ENCODE measurements around the gene CDC23.
"Not testable (repeated sequence)": the region's sequence is repeated elsewhere in the genome, so short reads cannot be mapped to it uniquely, and the experiment has no call there.

CDC23 gene

DNA sequence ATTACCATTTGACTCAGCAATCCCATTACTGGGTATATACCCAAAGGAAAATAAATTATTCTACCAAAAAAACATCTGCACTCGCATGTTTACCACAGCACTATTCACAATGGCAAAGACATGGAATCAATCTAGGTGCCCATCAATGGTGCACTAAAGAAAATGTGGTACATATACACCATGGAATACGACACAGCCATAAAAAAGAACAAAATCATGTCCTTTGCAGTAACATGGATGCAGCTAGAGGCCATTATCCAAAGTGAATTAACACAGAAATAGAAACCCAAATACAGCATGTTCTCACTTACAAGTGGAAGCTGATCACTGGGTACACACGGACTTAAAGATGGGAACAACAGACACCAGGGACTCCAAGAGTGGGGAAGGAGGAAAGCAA, 2.1 kb downstream of the CDC23 start:
- DNase-seq: no peak

DNA sequence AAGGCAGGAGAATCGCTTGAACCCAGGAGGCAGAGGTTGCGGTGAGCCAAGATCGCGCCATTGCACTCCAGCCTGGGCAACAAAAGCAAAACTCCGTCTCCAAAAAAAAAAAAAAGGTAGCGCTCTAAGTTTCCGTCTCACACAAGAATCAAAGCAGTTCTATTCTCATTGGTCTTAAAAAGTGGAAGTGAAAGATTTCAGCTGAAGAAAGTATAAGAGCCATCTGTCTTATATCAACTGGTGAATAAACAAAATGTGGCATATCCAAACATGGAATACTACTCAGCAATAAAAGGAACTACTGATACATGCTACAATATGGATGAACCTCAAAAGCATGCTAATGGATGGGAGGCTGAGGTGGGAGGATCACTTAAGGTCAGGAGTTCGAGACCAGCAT, 19.3 kb downstream of the CDC23 start:
- not testable (repeated sequence) for DNase-seq

DNA sequence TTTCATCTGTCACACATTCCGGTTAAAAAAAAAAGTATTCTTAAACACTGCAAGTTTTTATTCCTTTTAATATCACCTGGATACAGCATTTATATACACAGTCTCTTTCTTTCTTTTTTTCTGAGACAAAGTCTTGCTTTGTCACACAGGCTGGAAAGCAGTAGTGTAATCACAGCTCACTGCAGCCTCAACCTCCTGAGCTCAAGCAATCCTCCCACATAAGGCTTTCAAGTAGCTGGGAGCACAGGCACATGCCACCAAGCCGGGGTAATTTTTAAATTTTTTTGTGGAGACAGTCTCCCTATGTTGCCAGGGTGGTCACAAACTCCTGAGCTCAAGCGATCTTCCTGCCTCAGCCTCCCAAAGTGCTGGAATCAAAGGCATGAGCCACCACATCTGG, 20.3 kb downstream of the CDC23 start:
- no peak for DNase-seq

DNA sequence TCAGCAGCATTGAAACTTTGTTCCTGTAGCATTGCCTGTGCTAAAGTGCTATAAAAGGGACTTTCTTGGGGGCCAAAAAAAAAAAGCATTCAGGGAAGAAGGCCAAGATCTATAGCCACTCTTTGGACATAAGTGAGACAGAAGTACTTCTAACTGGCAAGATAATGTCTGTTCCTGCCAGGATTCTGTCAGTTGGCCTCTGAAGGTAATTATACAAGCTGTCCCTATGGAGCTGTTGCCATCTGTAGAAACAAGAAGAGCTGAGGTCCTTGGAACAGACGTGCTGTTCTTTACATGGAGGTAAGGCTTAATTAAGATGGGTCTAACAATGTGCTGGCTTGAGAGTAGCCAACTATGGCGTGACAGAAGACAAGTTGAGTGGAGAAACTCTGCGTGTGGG, 24.5 kb downstream of the CDC23 start:
- DNase-seq: no peak

DNA sequence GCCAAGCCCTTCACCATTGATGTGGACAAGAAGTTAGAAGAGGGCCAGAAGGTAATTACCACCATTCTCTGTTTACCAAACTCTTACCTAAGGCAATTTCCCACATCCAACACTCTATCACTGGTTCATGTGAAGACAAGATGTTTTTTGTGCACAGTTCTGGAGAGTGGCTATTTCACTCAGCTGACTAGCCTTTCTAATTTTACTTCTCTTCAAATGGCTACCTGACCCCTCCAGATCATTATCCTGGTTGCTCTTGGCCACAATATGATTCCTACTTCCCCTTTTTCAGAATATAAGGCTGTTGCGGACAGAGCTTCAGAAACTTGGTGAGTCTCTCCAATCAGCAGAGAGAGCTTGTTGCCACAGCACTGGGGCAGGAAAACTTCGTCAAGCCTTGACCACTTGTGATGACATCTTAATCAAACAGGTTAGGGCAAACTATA, 27.1 kb downstream of the CDC23 start:
- peak; percentile 95 for DNase-seq

DNA sequence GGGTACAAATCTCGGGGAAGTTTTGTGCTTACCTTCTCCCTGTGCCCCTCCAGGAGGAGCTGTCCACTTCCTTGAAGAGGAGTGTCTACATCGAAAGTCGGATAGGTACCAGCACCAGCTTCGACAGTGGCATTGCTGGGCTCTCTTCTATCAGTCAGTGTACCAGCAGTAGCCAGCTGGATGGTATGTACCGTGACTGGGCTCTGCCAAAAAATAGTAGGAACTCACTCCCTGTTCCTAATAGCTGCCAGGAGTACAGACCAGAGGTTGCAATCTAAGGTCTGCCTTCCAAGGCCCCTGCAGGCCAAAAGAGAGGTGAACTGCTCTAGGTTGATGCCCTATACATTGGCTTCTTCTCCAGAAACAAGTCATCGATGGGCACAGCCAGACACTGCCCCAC, 30.3 kb downstream of the CDC23 start:
- DNase-seq: no peak

DNA sequence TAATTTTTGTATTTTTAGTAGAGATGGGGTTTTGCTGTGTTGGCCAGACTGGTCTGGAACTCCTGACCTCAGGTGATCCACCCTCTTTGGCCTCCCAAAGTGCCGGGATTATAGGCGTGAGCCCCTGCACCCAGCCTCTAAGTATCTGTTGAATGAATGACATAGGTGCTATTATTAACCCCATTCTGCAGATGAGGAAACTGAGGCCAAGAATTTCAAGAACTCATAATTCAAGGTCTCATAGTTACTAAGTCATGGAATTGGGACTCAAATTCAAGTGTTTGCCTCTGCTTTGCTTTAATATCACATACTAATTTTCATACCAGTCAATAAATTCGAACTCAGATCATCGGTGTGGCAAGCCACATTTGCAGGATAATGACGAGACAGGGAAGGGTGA, 32.3 kb downstream of the CDC23 start:
- DNase-seq: no peak

DNA sequence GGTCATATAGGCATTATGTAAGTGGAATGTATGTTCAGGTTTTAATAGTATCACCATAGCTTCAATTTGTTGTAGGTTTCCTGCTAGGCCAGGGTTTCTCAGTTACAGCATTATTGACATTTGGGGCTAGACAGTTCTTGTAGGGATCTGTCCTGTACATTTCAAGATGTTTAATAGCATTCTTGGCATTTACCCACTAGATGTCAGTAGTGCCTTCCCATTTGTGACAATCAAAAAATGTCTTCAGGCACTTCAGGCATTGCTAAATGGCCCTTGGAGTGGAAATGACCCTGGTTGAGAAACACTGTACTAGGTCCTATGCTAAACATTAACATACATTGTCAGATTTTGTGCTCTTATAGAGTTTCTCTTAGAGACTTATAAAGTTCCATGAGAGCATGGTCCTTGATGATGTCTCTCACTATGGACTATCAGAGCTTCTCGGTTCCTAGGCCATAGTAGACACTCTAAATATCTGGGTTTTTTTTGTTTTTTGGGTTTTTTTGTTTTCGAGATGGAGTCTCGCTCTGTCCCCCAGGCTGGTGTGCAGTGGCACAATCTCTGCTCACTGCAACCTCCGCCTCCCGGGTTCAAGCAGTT, 32.8 kb downstream of the CDC23 start:
- peak; percentile 90 for DNase-seq

DNA sequence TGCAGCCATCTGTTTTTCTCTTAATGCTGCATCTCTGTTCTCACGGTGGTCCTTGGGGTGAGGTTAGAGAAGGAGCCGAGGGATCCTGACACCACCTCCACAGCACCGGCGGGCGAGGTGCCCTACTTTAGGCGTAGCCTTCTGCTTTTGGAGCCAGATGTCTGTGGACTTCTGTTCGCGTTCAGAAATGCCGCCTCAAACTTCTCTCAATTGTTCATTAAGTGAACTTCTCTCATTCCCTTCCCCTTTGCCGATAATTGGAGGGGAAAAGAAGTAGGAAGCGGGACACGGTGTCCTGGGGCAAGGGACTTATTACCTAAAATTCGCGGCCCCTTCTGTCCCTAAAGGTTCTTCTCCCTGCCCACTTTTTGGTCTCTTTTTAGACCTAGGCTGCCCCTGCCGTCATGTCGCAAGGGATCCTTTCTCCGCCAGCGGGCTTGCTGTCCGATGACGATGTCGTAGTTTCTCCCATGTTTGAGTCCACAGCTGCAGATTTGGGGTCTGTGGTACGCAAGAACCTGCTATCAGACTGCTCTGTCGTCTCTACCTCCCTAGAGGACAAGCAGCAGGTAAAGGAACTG, 33.8 kb downstream of the CDC23 start:
- peak; percentile 59 for DNase-seq

DNA sequence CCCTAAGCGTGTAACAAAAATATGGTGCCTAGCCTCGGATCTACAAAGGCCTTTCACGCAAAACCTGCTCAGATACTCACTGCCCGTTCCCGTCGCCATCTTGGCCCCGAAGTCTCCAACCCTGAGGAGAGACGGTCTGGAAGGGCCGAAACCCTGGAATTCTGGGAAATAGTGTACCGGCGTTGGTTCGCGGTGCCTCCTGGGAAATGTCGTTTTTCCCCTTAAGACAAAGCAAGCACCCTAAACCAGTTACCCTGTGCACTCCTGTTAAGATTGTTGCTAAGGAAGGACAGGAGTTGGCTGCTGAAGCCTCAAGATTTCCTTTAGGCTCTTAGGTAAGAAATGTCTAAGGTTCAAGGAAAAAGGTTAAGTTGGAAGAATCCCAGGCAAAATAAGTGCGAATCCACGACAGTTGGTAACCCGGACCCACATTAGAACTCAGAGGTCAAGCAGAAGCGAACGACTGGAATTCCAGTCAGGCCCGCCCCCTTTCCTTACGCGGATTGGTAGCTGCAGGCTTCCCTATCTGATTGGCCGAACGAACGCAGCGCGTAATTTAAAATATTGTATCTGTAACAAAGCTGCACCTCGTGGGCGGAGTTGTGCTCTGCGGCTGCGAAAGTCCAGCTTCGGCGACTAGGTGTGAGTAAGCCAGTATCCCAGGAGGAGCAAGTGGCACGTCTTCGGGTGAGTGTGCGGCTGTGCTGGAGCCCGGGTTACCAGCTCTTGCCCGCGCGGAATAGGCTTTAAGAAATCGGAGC, 34.4 kb downstream of the CDC23 start, which contains the start of the genes BRD8 and KIF20A:
Gene BRD8, minus strand, starts transcription at position 115 of the 761 bp plus-strand sequence. Its CDS starts 16 bp downstream, at position 99.
Gene KIF20A, plus strand, starts transcription at position 597 of the 761 bp plus-strand sequence. CDS start 569 bp downstream, outside the sequence.
- peak; percentile 98 for DNase-seq

DNA sequence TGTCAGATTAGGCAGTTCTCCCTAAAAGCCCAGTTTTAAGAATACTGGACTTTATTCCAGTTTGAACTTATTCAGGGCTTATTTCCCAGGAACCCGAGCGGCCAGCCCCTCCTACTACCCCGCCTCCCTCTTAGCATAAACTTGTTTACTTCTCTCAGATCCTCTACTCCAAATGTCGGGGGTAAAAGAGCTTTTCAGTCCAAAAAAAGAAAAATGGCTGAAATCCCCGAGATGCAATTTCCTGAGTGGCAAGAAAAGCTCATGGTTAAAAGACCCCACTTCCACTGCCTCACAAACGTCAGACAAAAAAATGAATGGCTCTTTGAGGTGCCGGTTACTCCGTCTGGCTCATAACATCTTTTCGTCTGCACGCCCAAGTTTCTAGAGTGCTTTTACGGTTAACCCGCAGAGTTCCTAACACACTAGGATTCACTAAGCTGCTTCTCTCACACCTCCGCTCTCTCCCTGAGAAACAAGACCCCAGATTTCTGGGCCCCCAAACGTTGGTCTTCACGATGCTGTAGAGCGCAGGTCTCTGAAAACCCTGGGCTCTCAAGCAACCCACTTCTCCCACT, 35.1 kb downstream of the CDC23 start:
- DNase-seq: peak; percentile 67

DNA sequence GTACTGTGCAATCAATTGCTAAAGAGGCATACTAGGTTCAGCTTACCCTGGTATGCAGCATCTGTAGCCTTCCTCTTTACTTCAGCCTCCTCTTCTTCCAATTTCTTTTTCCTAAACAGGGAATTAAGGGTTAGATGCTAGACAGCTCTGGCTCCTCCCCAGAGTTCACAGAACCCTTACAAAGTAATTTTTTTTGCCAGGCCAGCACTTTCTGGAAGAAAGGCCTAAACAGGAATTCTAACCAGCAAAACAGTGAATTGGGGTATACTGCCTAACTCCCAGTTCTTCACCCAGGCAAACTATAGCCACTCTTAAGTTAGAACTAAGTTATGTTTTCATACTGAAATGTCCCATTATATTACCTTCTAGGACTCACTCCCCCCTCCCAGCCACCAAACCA, 42.8 kb downstream of the CDC23 start:
- DNase-seq: no peak

DNA sequence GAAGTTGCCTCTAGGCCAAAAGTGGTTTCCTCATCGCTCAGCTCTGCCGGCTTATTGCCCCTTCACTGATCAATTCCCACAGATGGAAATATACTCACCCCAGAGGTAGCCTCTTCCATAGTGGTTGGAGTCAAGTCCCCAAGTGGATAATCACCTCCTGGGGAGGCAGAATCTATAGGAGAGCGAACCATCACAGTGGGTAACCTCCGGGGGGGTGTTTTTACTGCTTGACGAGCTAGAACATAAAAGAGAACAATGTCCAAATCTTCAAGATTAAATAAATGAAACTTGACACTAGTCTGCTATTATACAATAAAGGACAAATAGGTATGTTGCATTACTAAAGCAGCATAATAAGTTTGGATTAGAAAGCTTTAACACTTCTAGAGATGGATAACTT, 44.0 kb downstream of the CDC23 start:
- no peak for DNase-seq

DNA sequence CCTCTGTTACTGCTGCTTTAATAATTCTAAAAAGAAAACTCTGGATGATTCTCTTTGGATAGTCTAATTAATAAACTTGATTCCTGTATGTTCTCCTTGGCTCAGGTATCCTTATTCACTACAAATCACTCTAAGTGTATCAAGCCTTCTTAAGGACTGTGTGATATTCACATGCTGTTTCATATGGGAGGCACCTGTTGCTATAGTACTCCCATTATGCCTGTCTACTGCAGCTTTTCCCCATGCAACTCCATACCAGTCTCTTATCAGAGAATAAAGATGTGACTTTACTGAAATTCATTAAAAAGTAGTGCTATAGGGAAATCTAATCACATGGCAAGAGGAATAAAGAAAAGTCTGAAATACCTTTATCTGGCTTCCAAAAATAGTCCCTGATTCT, 49.4 kb downstream of the CDC23 start:
- DNase-seq: no peak

DNA sequence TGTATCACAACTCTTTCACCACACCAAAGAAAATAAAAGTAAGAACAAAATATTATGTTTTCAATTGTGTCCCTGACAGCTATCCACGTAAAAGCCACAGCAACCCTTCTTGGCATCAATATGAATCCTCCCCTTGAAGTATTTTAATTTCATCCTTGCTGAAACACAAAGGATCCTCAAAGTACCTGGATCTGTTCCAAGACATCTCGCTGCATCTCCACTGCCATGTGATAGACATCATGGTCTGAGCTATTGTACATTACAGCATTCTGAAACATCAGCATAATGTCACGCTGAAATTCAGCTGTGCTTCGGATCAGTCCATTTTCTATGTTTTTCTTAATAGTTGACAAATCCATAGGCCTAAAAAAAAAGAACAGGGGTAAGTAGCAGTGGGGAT, 52.4 kb downstream of the CDC23 start:
- no peak for DNase-seq

DNA sequence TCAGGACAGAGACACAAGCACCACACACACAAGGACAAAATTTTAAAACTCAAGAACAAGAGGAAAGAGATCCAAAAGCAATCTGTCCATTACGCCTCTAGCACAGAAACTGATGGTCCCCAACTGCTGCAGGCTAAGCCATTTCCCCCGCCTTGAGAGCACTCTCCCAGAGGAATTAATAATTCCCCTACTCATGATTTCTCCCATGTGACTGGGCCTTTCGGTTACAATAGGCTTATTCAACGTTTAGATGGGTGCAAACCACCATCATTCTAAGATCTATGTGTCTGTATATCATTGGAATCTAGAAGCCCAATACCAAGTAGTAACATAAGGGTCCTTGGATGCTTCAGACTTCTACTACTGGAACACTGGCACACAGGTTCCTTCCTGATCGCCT, 53.5 kb downstream of the CDC23 start:
- DNase-seq: no peak

DNA sequence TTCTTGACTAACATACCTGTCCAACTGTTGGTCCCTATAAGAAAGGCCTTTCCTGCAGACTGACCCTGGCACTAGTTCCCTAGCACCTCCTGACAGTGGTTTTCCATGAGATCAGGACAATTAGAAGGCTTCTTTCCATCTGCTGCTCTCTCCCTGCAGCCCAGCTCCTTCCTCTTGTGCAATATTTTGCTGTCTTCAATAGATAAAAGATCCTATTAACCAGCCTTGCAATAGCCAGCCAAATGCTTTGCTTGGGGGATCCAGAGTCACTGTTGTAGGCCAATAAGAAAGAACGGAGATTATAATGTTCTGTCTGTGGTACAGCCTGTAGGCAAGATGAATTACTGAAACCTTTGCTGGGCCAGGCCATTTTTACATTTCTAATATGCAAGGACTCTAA, 55.5 kb downstream of the CDC23 start:
- DNase-seq: no peak

DNA sequence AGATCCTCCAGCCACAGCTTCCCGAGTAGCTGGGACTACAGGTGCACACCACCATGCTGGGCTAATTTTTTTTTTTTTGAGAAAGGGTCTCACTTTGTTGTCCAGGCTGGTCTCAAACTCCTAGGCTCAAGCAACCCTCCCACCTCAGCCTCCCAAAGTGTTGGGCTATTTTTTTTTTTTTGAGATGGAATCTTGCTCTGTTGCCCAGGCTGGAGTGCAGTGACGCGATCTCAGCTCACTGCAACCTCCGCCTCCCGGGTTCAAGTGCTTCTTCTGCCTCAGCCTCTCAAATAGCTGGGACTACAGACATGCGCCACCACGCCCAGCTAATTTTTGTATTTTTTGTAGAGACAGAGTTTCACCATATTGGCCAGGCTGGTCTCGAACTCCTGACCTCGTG, 57.1 kb downstream of the CDC23 start:
- not testable (repeated sequence) for DNase-seq

DNA sequence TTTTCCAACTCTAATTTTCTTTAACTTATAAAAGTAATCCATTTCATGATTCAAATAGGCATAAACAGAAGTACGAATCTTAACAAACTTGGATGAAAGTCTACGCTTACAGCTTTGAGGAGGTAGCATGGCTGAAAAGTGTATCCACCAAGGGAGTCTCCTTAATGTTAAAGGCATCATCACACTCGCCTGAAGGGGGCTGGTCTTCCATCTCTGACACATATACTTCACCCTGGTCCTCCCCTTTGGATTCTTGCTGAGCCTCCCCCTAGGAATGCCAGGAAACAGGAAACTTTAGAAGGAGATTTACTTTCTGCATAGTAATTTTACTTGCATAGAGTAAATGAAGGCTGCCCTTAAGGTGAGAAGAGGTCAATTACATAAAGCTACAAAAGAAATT, 63.6 kb downstream of the CDC23 start:
- no peak for DNase-seq

DNA sequence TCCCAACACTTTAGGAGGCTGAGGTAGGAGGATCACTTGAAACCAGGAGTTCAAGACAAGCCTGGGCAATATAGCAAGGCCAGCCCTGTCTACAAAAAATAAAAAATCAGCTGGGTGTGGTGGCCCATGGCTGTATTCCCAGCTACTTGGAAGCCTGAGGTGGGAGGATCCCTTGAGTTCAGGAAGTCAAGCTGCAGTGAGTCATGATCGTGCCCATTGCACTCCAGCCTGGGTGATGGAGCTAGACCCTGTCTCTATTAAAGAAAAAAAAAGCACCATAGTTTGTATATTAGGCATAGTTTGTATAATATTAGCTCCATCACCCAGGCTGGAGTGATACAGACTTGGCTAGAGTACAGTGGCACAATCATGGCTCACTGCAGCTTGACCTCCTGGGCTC, 64.3 kb downstream of the CDC23 start:
- no peak for DNase-seq

DNA sequence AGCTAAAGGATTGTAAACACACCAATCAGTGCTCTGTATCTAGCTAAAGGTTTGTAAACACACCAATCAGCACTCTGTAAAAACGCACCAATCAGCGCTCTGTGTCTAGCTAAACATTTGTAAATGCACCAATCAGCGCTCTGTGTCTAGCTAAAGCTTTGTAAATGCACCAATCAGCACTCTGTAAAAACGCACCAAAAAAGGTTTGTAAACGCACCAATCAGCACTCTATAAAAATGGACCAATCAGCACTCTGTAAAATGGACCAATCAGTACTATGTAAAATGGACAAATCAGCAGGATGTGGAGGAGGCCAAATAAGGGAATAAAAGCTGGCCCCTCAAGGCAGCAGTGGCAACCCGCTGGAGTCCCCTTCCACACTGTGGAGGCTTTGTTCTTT, 69.5 kb downstream of the CDC23 start:
- not testable (repeated sequence) for DNase-seq

DNA sequence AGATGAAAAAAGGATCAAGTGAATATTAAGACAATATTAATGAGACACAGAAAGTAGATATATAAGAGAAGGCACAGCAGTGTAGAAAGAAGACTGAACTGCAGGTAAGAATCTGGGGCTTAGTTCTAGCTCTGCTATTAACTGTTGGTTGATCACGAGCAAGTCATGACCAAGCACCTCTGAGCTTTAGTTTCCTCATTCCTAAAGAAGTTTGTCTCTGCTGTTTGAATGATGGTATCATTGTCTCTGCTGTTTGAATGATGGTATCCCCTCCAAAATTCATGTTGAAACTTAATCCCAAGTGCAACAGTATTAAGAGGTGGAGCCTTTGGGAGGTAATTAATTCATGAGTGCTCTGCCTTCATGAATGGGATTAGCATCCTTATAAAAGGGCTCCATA, 71.4 kb downstream of the CDC23 start:
- no peak for DNase-seq

DNA sequence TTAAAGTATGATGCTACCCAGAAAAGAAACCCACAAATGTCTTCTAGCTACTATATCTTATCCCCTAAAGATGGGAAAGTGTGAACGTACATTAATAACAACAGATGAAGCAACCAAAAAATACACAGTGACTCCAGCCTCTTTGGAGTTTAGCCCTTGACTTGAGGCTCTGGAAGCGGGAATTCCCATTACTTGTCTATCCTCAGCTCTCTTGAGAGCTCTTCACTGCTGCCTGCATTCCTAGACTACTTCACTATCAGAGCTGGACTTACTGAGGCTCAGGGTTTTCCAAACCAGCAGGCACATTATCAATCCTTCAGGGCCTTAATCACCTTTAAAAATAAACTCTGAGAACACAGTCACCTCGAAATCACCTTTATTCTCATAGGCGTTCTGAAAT, 72.9 kb downstream of the CDC23 start:
- no peak for DNase-seq

DNA sequence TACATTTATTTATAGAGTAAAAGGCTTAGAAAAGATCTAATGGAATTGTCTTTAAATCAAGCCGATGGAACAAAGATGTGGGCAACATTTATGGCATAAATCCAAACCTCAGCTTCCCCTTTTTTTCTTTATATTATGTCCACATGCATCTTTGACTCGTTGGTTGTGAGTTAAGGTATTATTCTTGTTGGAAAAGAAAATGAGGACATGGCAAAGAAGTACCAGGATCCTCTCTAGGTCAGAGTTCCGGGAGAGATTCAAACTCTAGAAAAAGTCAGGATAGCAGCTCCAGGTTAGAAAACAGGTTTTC, 73.4 kb downstream of the CDC23 start:
- peak; percentile 76 for DNase-seq

Measured in OCI-M1 (cell line).